OCI-LY1 (cell line): ENCODE measurements around the gene PRAME.
"Not testable (repeated sequence)": the region's sequence is repeated elsewhere in the genome, so short reads cannot be mapped to it uniquely, and the experiment has no call there.

ENCODE experiments used
- H2AFZ ChIP-seq: fragments of 200-600 bp; sonication (generic), shearing (Covaris generic); 2 replicates; pipeline ENCODE4 v1.6.0; 2014; ENCODE audit warnings: antibody characterized with exemption, mild to moderate bottlenecking, low read length
- H3F3A ChIP-seq: fragments of 200-600 bp; sonication (generic), shearing (Covaris generic); 2 replicates; pipeline ENCODE4 v1.6.0; 2014; ENCODE audit warnings: mild to moderate bottlenecking, antibody characterized with exemption, low read length, moderate library complexity; ENCODE audit not compliant: insufficient read depth
- H3K27ac ChIP-seq: fragments of 200-600 bp; sonication (generic); 2 replicates; pipeline ENCODE4 v1.5.1; 2014; ENCODE audit warnings: low read length, mixed run types, mild to moderate bottlenecking, low read depth; ENCODE audit not compliant: poor library complexity, severe bottlenecking
- H3K27me3 ChIP-seq: fragments of 200-600 bp; sonication (generic); 2 replicates; pipeline ENCODE4 v1.6.0; 2014; ENCODE audit warnings: antibody characterized with exemption, mild to moderate bottlenecking, low read length, moderate library complexity; ENCODE audit not compliant: insufficient read depth
- H3K36me3 ChIP-seq: fragments of 200-600 bp; sonication (generic); 2 replicates; pipeline ENCODE4 v1.6.1; 2014; ENCODE audit warnings: mild to moderate bottlenecking, antibody characterized with exemption, low read length, moderate library complexity, mixed read lengths; ENCODE audit not compliant: insufficient read depth
- H3K4me1 ChIP-seq: fragments of 200-600 bp; sonication (generic); 2 replicates; pipeline ENCODE4 v1.5.1; 2014; ENCODE audit warnings: mild to moderate bottlenecking, low read length, moderate library complexity; ENCODE audit not compliant: insufficient read depth, severe bottlenecking
- H3K4me2 ChIP-seq: fragments of 200-600 bp; sonication (generic), shearing (Covaris generic); 2 replicates; pipeline ENCODE4 v1.6.1; 2014; ENCODE audit warnings: low read length
- H3K4me3 ChIP-seq: fragments of 200-600 bp; sonication (generic); 2 replicates; pipeline ENCODE4 v1.5.1; 2014; ENCODE audit warnings: low read length, low read depth, mild to moderate bottlenecking, mixed read lengths; ENCODE audit not compliant: poor library complexity, severe bottlenecking
- H3K79me2 ChIP-seq: fragments of 200-600 bp; shearing (Covaris generic); 2 replicates; pipeline ENCODE4 v1.6.1; 2016; ENCODE audit warnings: mixed run types, low read length, mixed read lengths; ENCODE audit not compliant: insufficient read depth
- H3K9ac ChIP-seq: fragments of 200-600 bp; sonication (generic), shearing (Covaris generic); 2 replicates; pipeline ENCODE4 v1.6.1; 2014; ENCODE audit warnings: mild to moderate bottlenecking, low read length, mixed read lengths
- H3K9me2 ChIP-seq: fragments of 200-600 bp; sonication (generic), shearing (Covaris generic); 2 replicates; pipeline ENCODE4 v1.6.1; 2014; ENCODE audit warnings: low read depth, mild to moderate bottlenecking, low read length, mixed read lengths
- H3K9me3 ChIP-seq: fragments of 200-600 bp; shearing (Covaris generic); 2 replicates; pipeline ENCODE4 v1.6.1; 2014; ENCODE audit warnings: low read length, mixed read lengths
- H4K20me1 ChIP-seq: fragments of 200-600 bp; sonication (generic), shearing (Covaris generic); 2 replicates; pipeline ENCODE4 v1.6.0; 2016; ENCODE audit warnings: mild to moderate bottlenecking, low read length; ENCODE audit not compliant: insufficient read depth
- CTCF ChIP-seq: fragments of 200-600 bp; sonication (generic), shearing (Covaris generic); IDR thresholded peaks from 2 replicates; pipeline ENCODE4 v1.5.1; 2017; ENCODE audit warnings: mild to moderate bottlenecking, antibody characterized with exemption, low read length, moderate library complexity, mixed read lengths
- EZH2 ChIP-seq: fragments of 200-600 bp; sonication (generic), shearing (Covaris generic); IDR thresholded peaks from 2 replicates; pipeline ENCODE4 v1.8.0; 2017; ENCODE audit warnings: borderline replicate concordance, mixed run types, mild to moderate bottlenecking, antibody characterized with exemption, low read length, moderate library complexity, mixed read lengths

Gene PRAME

DNA sequence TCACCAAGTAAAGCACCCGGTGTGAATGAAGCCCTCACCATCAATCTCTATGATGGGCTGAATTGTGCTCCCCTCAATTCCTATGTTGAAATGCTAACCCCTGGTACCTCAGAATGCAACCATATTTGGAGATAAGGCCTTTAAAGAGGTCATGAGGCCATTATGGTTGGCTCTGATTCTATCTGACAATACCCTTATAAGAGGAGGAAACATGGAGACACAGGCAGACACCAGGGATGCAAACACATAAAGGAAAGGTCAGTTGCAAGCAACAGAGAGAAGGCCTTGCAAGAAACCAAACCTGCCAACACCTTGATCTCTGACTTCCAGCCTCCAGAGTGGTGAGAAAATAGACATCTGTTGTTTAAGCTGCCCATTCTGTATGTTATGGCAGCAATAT lies 25.6 kb downstream of the PRAME start:
- no peak for TF ChIP-seq CTCF
- TF ChIP-seq EZH2 = no peak
- H3K9me2 ChIP-seq = no peaks in the 10 kb centered on the region
- no peak overlapping the region for H3K9ac ChIP-seq
- H3K4me3 ChIP-seq = no peak overlapping the region
- no peaks in the 10 kb centered on the region for H3K36me3 ChIP-seq
- H3K4me2 ChIP-seq = no peak overlapping the region
- H3K79me2 ChIP-seq = no peaks in the 10 kb centered on the region
- no peaks in the 10 kb centered on the region for H3K9me3 ChIP-seq
- no peaks in the 10 kb centered on the region for H3K4me1 ChIP-seq
- no peaks in the 10 kb centered on the region for H3F3A ChIP-seq
- H2AFZ ChIP-seq = no peak overlapping the region
- no peaks in the 10 kb centered on the region for H3K27me3 ChIP-seq
- H3K27ac ChIP-seq = no peak overlapping the region
- no peaks in the 10 kb centered on the region for H4K20me1 ChIP-seq

GRCh38 chr22:22532547-22533071 lies 26.5 kb downstream of the PRAME start:
- H3K4me3 ChIP-seq, H3K4me1 ChIP-seq, H3F3A ChIP-seq, H3K79me2 ChIP-seq, H4K20me1 ChIP-seq, H3K9me2 ChIP-seq, H3K4me2 ChIP-seq, H3K27me3 ChIP-seq, H3K27ac ChIP-seq, H3K9me3 ChIP-seq, H3K9ac ChIP-seq, H2AFZ ChIP-seq, H3K36me3 ChIP-seq: not testable (repeated sequence)

DNA sequence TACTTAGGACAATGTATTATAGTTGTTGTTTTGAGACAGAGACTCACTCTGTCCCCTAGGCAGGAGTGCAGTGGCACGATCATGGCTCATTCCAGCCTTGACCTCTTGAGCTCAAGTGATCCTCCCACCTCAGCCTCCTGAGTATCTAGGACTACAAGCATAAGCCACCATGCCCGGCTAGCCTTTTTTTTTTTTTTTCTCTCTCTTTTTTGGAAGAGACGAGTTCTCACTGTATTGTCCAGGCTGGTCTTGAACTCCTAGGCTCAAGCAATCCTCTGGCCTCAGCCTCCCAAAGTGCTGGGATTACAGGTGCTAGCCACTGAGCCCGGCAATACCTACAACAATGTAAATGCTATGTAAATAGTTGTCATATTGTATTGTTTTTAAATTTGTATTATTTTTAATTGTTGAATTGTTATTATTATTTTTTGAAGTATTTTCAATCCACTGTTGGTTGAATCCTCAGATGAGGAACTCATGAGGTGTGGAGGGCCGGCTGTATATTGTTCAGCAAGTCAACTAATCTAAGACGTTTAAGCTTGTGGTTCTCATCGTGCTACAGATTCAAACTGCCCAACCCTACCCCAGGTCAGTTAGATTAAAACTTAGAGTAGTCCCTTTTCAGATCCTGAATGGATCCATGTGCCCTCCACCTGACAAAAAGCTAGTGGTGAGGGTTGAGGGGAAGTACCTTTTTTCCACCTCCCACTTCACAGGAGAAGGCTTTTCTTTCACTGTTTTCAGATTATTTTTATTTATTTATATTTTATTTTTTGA lies 27.1 kb downstream of the PRAME start:
- no peak overlapping the region for H3K27ac ChIP-seq
- no peaks in the 10 kb centered on the region for H3K79me2 ChIP-seq
- H3K27me3 ChIP-seq = no peaks in the 10 kb centered on the region
- no peaks in the 10 kb centered on the region; the same call in 1 of the 2 replicates for H3K36me3 ChIP-seq
- H3K4me3 ChIP-seq = no peak overlapping the region
- no peaks in the 10 kb centered on the region for H3K4me1 ChIP-seq
- H2AFZ ChIP-seq = no peak overlapping the region
- H3F3A ChIP-seq = no peaks in the 10 kb centered on the region
- no peaks in the 10 kb centered on the region for H3K9me3 ChIP-seq
- H4K20me1 ChIP-seq = no peaks in the 10 kb centered on the region
- H3K9me2 ChIP-seq = no peaks in the 10 kb centered on the region
- TF ChIP-seq CTCF (no peak), EZH2 (no peak)
- no peak overlapping the region for H3K4me2 ChIP-seq
- no peak overlapping the region for H3K9ac ChIP-seq

DNA sequence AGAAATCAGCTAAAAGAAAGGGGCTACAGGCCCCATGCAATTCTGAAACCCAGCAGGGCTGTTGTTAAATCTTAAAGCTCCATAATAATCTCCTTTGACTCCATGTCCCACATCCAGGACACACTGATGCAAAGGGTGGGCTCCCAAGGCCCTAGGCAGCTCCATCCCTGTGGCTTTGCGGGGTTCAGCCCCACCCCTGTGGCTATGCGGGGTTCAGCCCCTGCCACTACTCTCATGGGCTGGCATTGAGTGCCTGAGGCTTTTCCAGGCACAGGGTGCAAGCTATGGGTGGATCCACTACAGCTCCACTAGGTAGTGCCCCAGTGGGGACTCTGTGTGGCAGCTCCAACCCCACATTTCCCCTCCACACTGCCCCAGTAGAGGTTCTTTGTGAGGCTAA lies 30.3 kb downstream of the PRAME start:
- Histone ChIP-seq H3K4me3 (no peak overlapping the region), H3K9ac (no peak overlapping the region), H3K9me2 (no peaks in the 10 kb centered on the region), H3F3A (no peaks in the 10 kb centered on the region), H3K36me3 (no peaks in the 10 kb centered on the region; the same call in 1 of the 2 replicates), H3K4me2 (no peak overlapping the region), H3K27ac (no peak overlapping the region), H3K4me1 (no peaks in the 10 kb centered on the region), H3K9me3 (no peaks in the 10 kb centered on the region), H2AFZ (no peak overlapping the region), H3K27me3 (peaks cover 11% of the 10 kb centered on the region; the same call in 1 of the 2 replicates), H3K79me2 (no peaks in the 10 kb centered on the region), H4K20me1 (no peaks in the 10 kb centered on the region)
- TF ChIP-seq CTCF = no peak
- TF ChIP-seq EZH2 = no peak
